GM10266 (cell line): ENCODE measurements around the gene MED27.

ENCODE experiments used
- DNase-seq: peaks from one replicate; pipeline ENCODE4 v3.0.0; 2012; ENCODE audit errors: extremely low spot score
- TF ChIP-seq, protein P1 (sequence below): IDR thresholded peaks from 2 replicates; pipeline ENCODE4 v1.5.1; 2012; ENCODE audit warnings: mild to moderate bottlenecking, low read depth; ENCODE audit not compliant: control insufficient read depth, insufficient read depth; ENCODE audit errors: missing control alignments

MED27 gene

DNA sequence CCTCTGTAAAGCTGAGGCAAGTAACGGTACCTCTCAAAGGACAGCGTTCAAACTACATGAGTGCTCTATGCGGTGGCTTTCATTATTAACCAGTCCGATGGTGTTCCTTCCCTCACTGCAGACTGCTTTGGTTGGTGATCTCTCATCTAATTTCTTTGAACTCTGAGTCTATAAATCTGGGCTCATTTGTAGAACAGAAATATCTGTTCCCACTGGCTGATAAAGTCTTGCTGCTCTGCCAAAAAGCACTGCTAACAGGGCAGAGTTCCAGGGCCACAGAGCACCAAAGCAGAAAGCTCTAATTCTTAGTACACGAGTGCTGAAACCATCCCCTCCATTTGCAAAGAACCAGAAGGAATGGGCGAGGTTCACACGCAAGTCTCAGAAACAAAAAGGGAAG is 81.9 kb downstream of the MED27 start:
- TF ChIP-seq, protein P1, sequence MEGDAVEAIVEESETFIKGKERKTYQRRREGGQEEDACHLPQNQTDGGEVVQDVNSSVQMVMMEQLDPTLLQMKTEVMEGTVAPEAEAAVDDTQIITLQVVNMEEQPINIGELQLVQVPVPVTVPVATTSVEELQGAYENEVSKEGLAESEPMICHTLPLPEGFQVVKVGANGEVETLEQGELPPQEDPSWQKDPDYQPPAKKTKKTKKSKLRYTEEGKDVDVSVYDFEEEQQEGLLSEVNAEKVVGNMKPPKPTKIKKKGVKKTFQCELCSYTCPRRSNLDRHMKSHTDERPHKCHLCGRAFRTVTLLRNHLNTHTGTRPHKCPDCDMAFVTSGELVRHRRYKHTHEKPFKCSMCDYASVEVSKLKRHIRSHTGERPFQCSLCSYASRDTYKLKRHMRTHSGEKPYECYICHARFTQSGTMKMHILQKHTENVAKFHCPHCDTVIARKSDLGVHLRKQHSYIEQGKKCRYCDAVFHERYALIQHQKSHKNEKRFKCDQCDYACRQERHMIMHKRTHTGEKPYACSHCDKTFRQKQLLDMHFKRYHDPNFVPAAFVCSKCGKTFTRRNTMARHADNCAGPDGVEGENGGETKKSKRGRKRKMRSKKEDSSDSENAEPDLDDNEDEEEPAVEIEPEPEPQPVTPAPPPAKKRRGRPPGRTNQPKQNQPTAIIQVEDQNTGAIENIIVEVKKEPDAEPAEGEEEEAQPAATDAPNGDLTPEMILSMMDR: no peak
- no peak for DNase-seq

- TF ChIP-seq, protein P1: no peak
- no peak for DNase-seq
Observed at GRCh38 chr9:131997076-131997475, 82.6 kb downstream of the MED27 start.

DNA sequence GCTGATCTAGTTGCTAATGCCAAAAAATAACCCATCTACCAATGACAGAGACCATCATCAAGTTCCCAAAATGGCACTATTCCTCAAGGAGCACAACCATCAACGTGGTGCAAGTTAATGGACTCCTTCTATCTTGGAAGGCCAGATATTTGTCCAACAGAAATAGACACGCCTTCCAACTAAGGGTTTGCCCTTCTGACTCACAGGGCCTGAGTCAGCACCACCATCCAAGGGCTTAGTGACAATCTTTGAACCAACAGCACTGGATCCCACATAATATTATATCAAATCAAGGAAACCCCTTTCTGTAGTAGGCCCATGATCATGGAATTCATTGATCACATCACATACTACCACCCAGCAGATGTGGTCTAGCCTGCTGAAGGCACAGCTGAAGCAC is 84.3 kb downstream of the MED27 start:
- TF ChIP-seq, protein P1: no peak
- DNase-seq: no peak

DNA sequence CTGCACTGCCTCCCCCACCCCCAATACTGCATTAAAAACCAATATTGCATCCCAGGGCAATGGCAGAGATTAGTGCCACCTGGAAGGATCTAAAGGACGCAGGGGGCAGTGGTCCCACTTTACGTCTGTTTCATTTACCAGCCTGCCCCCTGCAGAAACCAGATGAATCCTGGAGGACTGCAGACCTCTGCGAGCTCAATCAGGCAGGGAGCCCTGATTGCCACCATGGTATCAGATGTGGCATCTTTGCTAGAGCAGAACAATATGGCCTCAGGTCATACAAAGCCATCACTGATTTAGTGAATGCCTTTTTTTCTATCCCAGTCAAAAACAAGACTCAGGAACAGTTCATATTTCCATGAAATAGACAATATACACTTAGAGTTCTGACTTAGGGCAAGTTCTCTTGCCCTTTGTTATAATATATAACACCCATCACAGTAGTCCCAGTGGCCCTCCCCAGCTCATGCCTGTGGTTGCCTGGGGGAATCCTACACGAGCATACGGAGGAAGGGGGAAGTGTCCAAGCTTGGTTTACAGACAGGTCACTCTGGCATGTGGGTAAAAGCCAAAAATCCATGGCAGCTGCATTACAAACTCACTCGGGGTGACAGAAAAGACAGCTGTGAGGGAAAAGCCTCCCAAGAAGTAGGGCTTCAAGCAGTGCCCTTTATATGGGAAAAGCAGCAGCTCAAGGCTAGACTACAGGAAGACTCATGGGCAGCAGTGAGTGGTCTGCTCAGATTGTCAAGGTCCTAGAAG is 85.1 kb downstream of the MED27 start:
- TF ChIP-seq, protein P1: no peak
- no peak for DNase-seq

DNA sequence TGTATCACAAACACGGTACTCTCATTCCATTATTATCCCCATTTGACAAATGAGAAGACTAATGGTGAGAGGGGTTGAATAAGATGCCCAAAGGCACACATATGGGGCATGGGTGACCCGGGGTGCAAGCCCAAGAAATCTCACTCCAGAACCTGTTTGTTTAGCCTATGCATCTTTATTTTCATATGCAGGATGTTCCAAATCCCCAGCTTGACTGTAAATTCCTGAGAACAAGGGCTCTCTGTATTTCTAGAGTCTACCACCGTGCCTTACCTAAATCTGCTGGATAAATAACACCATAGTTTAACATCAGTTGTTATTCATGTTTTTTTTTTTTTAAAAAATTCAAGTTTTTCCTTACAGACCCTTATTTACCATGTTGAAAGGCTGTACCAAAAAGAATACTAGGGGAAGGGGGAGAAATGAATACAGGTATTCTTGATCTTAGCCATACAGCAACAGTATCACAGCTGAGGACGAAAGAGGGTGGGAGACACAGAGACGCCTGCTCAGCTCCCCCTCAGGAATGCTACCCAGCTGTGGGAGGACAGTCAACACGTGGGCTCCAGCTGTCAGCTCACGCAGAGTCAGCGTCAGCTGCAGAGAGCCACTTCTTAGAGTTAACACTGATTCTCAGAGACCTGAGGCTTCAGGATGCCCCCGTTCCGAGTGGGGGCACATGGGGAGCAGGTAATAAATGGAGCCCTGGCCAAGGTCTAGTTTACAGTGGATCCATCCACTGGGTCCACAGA is 86.6 kb downstream of the MED27 start:
- TF ChIP-seq, protein P1: no peak

DNA sequence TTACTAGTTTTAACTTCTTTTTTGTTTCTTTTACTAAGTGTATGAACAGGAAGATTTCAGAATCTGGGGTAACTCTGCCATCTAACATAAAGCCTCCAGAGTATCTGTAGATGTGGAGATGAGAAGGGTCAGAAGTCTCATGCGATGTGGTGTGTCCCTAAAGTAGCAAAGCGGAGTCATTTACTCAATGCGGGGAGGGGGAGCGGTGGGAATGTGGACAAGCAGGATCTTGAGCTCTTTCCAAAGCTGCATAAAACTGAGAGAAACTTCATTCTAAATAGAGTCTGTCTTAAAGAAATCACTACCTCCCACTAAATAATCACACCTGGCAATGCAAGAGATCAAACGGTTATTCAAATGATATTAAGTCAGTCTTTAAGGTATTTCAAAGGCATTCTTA is 92.4 kb downstream of the MED27 start:
- no peak for DNase-seq

More for the DNA sequence above, 86.6 kb downstream of the MED27 start:
- no peak for DNase-seq

More for the DNA sequence above, 92.4 kb downstream of the MED27 start:
- TF ChIP-seq, protein P1: no peak
